Right lobe of liver (tissue), 6 donors: Measurements from ENCODE around the gene LRRC45. TPM values are rescaled to one million over a fixed set of nuclear protein-coding genes. Genes with fewer than 3 reads are reported as not detected.

Source experiments
- ATAC-seq, 4 donors: fragments of 200-7000 bp; cut with Tn5 transposase; one replicate each; pipeline ENCODE4 v1.9.1; 2020; ENCODE audit warnings: mild to moderate bottlenecking in 4 of 4, moderate library complexity in 4 of 4
- DNase-seq, 3 donors: peaks; one replicate each; pipeline ENCODE4 v3.0.0-alpha.2; 2020
- H3K27ac ChIP-seq, 3 donors: fragments of 200-600 bp; one replicate each; pipeline ENCODE4 v1.8.0; 2022
- H3K27me3 ChIP-seq, 2 donors: fragments of 200-600 bp; one replicate each; pipeline ENCODE4 v1.8.0; 2022
- H3K36me3 ChIP-seq, 4 donors: fragments of 200-600 bp; sonication (generic) in 1 of 4; one replicate each; pipeline versions ENCODE4 v1.5.1 to v1.8.0; 2017 to 2022; ENCODE audit warnings: control low read depth in 1 of 4
- H3K4me1 ChIP-seq, 4 donors: fragments of 200-600 bp; sonication (generic) in 1 of 4; one replicate each; pipeline versions ENCODE4 v1.5.1 to v1.8.0; 2017 to 2022; ENCODE audit warnings: control low read depth in 1 of 4
- H3K4me3 ChIP-seq, 3 donors: fragments of 200-600 bp; one replicate each; pipeline ENCODE4 v1.8.0; 2022
- H3K9me3 ChIP-seq, 4 donors: fragments of 200-600 bp; sonication (generic) in 1 of 4; one replicate each; pipeline versions ENCODE4 v1.5.1 to v1.8.0; 2017 to 2022; ENCODE audit warnings: control low read depth in 1 of 4
- CTCF ChIP-seq, 4 donors: fragments of 200-600 bp in 3 of 4; fragments of 450-650 bp in 1 of 4; IDR thresholded peaks; one replicate each; pipeline versions ENCODE4 v1.5.1 to v1.8.0; 2016 to 2022; ENCODE audit warnings: antibody characterized with exemption in 4 of 4, mild to moderate bottlenecking in 2 of 4
- POLR2A ChIP-seq: fragments of 450-650 bp; IDR thresholded peaks from one replicate; pipeline ENCODE4 v1.6.1; 2017; ENCODE audit warnings: antibody characterized with exemption, mild to moderate bottlenecking
- WGBS: methylation state at CpG from one replicate; pipeline ENCODE4 v1.1.6; 2018; ENCODE audit warnings: low coverage, low lambda C conversion rate; ENCODE audit not compliant: insufficient coverage; ENCODE audit errors: missing lambda C conversion rate; 5-methylcytosine and 5-hydroxymethylcytosine counted together
- intact Hi-C, 2 donors: fragments of 100-400 bp; cut with DNase I; formaldehyde crosslinking; loops; one replicate each; pipeline versions ENCODE4 v1.11.2 to v1.14.1; 2022
- total RNA-seq, 6 experiments: library from RNA; depleted of rRNA in 2 of 6; stranded (reverse); fragments of >200 nt in 2 of 6; fragmentation: NEBNext Ultra II Directional in 3 of 6; extraction: Animal tissue kit (Norgen Biotek cat#: 25700) in 3 of 6; gene quantifications; one replicate each; pipeline versions ENCODE4 v1.1.0 to v1.2.4, GENCODE V29; 2016 to 2023
- donor health status: DM: no; HTN: yes; CAD: no.
- donor health status: DM: no; HTN: no; CAD: no.
- donor health status: DM: no; HTN: no; CAD: no.
- donor health status: DM: no; HTN: yes; CAD: no.
- donor health status: DM: no; HTN: yes; CAD: no.

Gene LRRC45
- total RNA-seq, 6 experiments from 2014 or later, result 4.9 to 15.6 (median 11.9) TPM

GRCh38 chr17:82024859-82025258, 1.8 kb downstream of the LRRC45 start:
- TF ChIP-seq CTCF (IDR thresholded peaks at IDR 0.05) (no peak), POLR2A (no peak)
- DNase-seq, result no peak
- no CpG with 5 or more reads among the region's 17 CpGs for WGBS
- ATAC-seq, result no peak
- Histone ChIP-seq H3K4me3 (no peak overlapping the region), H3K36me3 (no peaks in the 10 kb centered on the region), H3K27ac (no peak overlapping the region), H3K4me1 (peaks cover 0 to 36% (median 17%) of the 10 kb centered on the region in 4 donors), H3K27me3 (no peaks in the 10 kb centered on the region), H3K9me3 (no peaks in the 10 kb centered on the region)
- intact Hi-C loops, result no loop called here

GRCh38 chr17:82025401-82026107, 2.4 kb downstream of the LRRC45 start:
- H3K27ac ChIP-seq, result peak overlapping the region in 2 of 3 donors; percentile 67 to 80
- intact Hi-C loops, result no loop called here
- ATAC-seq (no peak), DNase-seq (no peak)
- no peaks in the 10 kb centered on the region for H3K9me3 ChIP-seq
- no peaks in the 10 kb centered on the region for H3K36me3 ChIP-seq
- H3K4me3 ChIP-seq, result no peak overlapping the region
- 98% methylated on average over 8 of the region's 25 CpGs for WGBS
- no peak for TF ChIP-seq CTCF (IDR thresholded peaks at IDR 0.05)
- no peak for TF ChIP-seq POLR2A
- peaks cover 0 to 43% (median 20%) of the 10 kb centered on the region in 4 donors for H3K4me1 ChIP-seq
- no peaks in the 10 kb centered on the region for H3K27me3 ChIP-seq

GRCh38 chr17:82028246-82028645, 5.1 kb downstream of the LRRC45 start:
- DNase-seq, result no peak
- intact Hi-C loops, result no loop called here
- H3K27ac ChIP-seq, result no peak overlapping the region
- no peaks in the 10 kb centered on the region for H3K9me3 ChIP-seq
- H3K36me3 ChIP-seq, result no peaks in the 10 kb centered on the region
- TF ChIP-seq POLR2A, result no peak
- TF ChIP-seq CTCF (IDR thresholded peaks at IDR 0.05), result no peak
- H3K4me3 ChIP-seq, result no peak overlapping the region
- no peak for ATAC-seq
- H3K4me1 ChIP-seq, result peaks cover 0 to 42% (median 19%) of the 10 kb centered on the region in 4 donors
- no peaks in the 10 kb centered on the region for H3K27me3 ChIP-seq
- WGBS, result 86% methylated on average over 1 of the region's 13 CpGs

- no peak overlapping the region for H3K27ac ChIP-seq
- H3K4me1 ChIP-seq, result peaks cover 0 to 36% (median 18%) of the 10 kb centered on the region in 4 donors
- TF ChIP-seq POLR2A (no peak), CTCF (IDR thresholded peaks at IDR 0.05) (no peak)
- DNase-seq (no peak), ATAC-seq (no peak)
- no peaks in the 10 kb centered on the region for H3K9me3 ChIP-seq
- no peaks in the 10 kb centered on the region for H3K27me3 ChIP-seq
- 94% methylated on average over 3 of the region's 9 CpGs for WGBS
- H3K36me3 ChIP-seq, result no peaks in the 10 kb centered on the region
- H3K4me3 ChIP-seq, result no peak overlapping the region
- intact Hi-C loops, result no loop called here
Observed at GRCh38 chr17:82028966-82029365, 5.9 kb downstream of the LRRC45 start.
